Mesenteric fat pad (tissue), 1 donor: ENCODE measurements around the gene ODAD2. TPM values are rescaled to one million over a fixed set of nuclear protein-coding genes. Genes with fewer than 3 reads are reported as not detected.
"Not testable (repeated sequence)": the region's sequence is repeated elsewhere in the genome, so short reads cannot be mapped to it uniquely, and the experiment has no call there.

Experiments
- DNase-seq: peaks from one replicate; pipeline ENCODE4 v3.0.0-alpha.2; 2020; ENCODE audit warnings: low spot score
- total RNA-seq: library from RNA; stranded (reverse); fragmentation: NEBNext Ultra II Directional; extraction: Animal tissue kit (Norgen Biotek cat#: 25700); gene quantifications from one replicate; pipeline ENCODE4 v1.2.1, GENCODE V29; 2021
- donor health status: DM: yes; HTN: yes; CAD: no.

ODAD2 gene
- total RNA-seq, 1 donor from 2014 or later, result 0.22 TPM

DNA sequence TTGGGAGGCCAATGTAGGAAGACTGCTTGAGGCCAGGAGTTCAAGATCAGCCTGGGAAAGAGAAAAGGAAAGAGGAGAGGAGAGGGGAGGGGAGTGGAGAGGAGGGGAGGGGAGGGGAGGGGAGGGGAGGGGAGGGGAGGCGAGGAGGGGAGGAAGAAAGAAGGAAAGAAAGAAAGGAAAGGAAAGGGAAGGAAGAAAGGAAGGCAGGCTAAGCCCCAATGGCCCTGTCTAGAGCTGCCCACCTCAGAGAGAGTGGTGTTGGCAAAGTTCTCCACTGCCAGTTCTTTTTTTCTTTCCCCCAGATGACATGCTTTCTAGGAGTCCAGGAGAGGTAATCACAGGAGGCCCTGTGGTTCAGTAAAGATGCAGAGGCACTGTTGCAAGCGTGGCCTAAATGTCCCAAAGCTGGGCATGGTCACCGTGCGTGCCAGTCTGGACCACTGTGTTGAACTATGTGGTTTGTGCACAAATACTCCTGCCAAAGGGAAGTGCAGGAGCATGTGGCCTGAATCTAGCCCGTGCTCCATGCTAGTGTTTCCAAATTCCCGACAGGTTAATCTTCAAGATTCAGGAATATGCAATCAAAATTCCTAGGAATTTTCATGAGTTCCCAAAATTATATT, 39.7 kb downstream of the ODAD2 start:
- DNase-seq, result no peak

DNA sequence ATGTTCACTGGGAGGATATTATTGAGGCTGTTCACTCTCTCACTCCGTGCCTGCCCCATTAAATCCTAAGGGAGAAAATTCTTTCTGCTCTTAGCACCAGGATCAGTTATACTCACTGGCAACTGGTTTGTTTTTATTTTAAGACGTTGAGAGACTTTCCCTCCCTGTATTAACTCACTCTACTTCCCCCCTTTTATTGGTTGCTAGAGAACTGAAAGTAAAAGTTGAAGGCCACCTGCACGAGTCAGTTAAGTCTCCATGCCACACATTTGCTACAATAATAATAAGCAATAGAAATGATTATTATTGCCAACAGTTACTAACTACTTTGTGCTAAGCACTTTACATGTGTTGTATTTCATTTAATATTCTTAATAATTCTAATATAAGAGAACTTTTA, 40.5 kb downstream of the ODAD2 start:
- not testable (repeated sequence) for DNase-seq

DNA sequence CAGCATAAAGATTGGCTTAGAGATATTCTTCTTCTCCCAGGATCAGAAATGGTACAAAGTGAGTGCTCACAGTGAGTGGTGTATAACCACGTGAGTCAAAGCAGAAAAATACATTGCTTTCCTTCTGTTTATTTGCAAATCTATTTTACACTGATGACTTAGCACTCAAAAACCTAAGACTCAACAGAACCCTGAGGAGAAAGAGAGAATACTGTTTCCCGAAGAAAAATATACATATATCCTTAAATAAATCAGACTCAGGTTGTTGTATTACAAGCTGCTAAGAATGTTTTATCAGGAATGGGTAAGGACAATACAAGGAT, 48.7 kb downstream of the ODAD2 start:
- DNase-seq, result no peak

DNA sequence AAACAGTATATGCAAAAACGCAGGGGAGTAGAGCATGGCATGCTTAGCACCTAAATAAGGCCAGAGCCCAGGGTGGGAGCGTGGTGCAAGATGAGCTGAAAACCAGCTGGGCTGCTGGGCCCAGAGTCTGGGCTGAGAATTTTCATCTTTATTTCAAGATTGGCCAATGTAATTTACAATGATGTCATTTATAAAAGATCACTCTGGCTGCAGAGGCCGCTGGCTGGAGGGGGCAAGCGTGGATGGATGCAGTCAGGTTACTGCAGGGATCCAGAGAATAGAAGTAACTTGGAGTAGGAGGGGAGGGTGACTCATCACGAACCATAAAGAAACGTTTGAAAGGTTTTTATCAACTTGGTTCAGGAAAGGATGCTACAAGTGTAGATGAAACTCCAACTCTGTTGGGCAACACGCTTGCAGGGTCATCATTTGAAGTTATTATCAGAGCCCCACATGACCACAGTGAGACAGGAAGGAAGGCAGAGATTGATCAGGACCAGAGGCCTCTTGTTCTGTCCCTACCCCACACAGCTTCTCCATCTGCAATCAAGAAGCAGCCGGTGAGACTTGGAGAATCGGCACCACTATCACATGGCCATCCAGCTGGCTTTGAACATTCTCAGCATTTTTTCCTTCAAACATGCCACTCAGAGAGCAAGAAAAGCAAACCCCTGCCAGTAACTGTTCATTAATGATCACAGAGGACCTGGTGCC, 49.2 kb downstream of the ODAD2 start:
- DNase-seq, result no peak

DNA sequence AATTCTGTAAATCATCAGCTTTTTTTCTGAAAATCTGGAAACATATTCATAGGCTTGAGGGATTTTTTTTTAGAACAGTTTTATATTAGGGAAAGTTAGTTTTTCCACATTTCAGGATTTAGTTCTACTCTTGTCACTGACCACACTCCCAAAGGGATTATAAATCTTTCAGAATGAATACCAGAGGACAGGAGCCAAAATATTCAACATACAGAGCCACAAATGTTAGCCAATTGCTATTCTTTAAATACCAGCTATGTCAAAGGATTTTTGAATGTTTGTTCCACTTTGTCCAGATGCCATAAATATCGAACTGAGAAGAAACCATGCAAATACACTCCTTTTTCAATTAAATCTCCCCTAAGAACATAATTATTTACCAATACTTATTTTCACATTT, 50.7 kb downstream of the ODAD2 start:
- DNase-seq, result no peak

DNA sequence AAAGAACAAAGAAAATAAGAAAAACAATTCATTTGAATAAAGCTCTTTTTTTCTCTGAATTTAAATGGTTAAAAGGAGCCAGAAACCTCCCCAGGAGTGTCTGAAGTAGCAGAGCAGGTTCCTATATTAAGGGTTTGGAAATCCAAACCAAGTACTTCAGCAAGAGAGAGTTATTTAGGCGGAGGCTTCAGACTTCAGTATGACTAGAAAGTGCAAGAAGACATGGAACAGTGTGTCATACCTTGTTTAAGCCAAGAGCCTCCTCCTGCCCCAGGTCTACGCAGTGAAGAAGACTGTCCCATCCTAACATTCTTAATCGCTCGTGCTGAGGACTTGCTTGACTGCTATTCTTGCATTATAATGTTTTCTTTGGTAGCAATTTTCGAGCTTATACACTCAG, 51.3 kb downstream of the ODAD2 start:
- DNase-seq, result no peak

DNA sequence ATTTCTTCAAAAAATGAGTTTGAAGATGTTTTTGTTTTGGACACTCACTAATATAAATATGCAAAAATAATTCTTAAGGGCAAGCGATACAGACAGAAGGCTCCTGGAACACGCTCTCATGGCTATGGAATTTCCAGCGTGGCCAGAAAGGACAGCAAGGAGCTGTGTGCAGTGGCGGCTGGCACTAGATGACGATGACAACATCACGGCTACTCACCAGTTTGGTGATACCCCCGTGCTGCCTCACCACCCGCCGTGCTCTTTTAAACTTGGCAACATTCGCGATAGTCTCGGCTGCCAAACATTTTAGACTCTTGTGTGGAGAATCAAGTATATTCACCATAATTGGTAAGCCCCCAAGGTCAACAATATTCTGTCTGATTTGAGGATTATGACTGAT, 54.9 kb downstream of the ODAD2 start:
- no peak for DNase-seq

DNA sequence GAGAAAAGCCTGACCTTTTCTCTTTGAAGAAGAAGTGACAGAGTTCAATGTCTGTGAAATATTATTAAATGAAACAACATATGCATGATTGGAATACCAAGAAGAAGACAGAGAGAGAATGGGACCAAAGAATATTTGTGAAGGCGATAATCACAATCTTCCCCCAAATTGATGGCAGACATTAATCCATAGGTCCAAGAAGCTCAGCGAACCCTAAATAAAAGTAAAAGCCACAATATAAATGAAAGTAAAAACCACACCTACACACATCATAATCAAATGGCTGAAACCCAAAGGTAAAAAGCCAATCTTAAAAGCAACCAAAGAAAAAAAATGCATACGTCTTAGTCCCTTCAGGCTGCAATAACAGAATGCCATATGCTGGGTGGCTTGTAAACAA, 84.0 kb downstream of the ODAD2 start:
- DNase-seq, result no peak

DNA sequence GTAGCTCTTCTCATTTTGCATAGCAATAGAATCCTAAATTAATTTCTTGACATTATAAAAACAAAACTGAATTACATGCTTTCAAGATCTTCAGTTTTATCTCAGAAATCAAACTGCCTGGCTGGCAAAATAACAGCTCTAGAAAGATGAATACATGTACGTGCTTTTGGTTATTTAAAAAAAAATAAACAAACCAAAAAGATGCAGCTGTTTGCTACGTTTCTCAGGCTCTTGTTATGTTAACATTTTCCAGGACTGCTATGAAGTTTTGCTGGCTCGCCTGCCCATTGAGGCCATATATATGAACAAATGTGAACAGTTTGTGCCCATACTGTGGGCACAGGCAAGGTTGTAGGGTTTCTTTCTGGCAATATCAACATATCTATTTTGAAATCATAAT, 86.6 kb downstream of the ODAD2 start:
- no peak for DNase-seq

DNA sequence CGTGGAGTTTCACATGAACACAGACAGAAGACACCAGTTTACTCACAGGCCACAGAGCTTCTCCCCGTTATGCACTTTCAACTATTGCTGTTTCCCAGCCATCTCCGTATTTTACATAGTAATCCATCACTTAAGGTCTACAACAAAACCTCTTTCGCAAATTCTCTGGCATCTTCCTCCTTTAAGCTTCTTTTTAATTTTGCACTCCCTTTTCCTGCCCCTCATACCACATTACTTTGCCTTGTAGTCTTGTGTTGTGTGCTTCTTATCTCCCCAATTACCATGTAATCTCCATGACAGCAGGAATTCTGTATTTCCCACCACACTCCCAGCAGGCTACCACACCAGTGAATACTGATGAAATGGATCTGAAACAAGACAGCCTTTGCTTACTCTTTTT, 87.3 kb downstream of the ODAD2 start:
- no peak for DNase-seq

DNA sequence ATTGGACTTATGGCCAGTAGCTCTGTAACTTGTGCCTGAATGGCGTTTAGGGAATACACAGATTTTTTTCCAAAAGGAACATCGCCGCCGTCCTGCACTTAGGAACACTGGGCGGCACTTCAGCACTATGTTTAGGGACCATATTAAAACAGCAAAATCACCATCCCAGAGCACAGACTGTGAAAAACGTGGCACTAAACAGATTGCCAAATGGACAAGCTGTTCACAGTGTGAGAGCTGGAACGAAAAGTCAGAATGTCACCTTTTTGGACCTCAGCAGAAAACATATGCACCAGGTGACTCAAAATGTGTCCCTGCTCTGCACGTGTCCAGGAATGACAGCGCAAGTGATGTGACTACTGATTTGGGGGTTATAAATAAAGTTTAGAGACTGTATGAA, 87.9 kb downstream of the ODAD2 start:
- DNase-seq, result no peak

DNA sequence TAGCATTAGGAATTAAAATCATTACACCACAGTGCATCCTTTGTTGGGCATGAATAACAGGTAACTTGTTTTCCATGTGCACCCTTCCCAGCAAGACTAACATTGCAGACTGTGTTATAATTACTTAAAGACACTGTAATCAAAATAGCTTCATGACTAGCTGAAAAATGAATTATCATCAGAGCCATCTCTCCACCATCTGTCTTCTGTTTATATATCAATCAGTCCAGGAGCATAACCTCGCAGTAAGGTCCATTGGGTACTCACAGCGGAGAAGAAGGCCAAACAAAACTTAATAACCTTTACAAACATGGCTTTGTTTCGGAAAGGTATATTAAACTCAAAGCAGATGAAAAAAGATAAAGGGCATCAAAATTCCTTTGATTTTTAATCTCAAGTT, 90.6 kb downstream of the ODAD2 start:
- DNase-seq, result no peak

DNA sequence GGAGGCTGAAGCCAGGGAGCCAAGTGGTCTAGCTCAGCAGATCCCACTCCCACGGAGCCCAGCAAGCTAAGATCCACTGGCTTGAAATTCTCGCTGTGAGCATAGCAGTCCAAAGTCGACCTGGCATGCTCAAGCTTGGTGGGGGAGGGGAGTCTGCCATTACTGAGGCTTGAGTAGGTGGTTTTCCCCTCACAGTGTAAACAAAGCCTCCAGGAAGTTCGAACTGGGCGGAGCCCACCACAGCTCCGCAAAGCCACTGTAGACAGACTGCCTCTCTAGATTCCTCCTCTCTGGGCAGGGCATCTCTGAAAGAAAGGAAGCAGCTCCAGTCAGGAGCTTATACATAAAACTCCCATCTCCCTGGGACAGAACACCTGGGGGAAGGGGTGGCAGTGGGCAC, 99.4 kb downstream of the ODAD2 start:
- not testable (repeated sequence) for DNase-seq

DNA sequence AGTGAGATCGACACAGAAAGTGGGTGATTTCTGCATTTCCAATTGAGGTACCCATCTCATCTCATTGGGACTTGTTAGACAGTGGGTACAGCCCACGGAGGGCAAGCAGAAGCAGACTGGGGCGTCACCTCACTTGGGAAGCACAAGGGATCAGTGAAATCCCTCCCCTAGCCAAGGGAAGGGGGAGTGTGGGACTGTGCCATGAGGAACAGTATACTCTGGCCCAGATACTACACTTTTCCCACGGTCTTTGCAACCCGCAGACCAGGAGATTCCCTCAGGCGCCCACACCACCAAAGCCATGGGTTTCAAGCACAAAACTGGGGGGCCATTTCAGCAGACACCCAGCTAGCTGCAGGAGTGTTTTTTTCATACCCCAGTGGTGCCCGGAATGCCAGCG, 99.8 kb downstream of the ODAD2 start:
- DNase-seq, result no peak

DNA sequence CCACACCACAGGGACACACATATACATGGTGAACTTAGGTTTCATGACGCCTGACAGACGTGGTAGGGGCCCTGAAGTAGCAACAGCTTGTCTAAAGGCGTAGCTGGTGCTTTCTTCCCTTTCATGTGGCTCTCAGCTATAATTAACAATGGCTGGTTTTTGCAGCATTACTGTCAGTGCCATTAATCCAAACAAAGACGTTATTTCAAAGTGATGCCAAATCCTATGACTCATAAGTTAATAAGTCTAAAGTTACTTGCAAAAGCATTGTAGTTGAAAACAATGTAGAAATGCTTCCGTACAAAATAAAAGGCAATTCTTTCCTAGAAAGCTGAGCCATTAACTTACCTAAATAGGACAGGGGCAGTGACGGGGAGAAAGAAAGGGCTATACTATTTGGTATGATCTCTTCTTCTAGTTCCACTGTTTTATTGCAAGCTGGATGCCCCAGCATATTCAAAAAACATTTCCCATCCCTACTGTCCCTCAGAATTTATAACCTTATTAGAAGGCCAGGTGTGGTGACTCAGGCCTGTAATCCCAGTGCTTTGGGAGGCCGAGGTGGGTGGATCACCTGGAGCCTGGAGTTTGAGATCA, 105.4 kb downstream of the ODAD2 start:
- DNase-seq, result no peak

DNA sequence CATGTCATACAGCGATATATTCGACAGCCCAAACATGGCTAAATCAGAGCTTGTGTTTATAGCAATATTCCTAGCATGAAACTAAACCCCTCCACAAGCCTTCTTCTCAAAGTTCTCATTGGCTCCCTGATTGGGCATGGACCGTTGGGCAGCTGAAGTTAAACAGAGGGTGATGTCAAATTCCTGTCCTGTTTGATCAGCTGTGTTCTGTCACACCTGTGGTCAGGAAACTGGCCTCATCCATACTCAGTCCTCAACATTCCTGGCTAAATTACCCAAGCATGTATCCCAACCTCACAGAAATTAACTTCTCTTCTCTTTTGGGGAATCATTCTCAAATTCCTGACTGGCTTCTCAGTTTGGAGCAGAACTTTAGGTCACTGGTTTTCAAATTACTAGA, 107.9 kb downstream of the ODAD2 start:
- DNase-seq, result no peak

DNA sequence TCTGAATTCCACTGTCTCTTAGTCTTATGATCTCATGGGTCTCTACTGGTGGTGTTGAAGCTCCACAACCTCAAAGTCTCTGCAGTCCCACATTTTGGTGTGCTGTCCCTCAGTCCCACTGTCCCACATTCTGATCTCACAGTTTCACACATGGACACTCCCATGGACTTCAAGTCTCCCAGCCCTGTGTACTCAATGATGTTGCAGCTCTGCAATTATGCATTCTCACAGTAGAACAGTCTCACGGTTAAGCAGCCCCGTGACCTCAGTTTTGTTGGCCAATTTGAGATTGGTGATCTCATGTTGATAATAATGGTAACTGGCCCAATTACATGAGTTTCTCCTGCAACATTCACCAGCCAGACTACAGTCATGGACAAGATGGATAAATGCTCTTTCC, 109.4 kb downstream of the ODAD2 start:
- DNase-seq, result no peak

DNA sequence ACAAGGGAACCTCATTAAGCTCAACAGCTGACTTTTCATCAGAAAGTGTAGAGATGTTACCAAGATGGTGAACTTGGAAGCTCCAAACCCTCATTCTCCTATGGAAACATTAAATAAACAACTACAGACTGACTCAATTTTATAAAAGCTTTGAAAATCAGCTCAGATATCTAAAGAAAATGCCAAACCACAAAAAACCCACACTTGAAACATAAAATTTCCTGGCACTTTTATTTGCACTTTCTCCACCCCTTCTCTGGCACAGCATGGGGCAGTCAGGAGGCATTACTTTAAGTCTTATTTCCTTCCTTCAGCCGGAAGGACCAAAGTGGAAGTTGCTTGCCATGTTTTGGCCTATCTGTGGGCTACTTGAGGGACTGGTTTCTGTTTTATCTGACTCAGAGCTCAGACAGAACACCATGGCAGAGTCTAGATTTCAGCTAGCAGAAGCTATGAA, 114.7 kb downstream of the ODAD2 start:
- DNase-seq, result no peak

DNA sequence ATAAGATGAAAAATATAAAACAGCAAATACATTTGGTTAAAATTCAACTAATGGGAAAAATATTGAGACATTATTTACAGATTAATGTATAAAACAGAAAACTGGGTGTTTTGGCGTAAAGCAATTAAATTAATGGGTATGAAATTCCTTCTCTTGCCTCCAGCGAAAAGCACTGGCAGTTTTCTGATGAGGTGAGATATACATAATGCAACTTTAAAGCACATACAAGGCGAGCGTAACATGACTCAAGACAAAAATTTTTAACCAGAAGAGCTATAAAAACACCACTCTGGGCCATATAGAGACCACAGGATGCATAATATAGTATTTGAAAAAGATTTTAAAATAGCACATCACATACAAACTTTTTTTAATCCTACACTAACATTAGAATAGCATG, 120.6 kb downstream of the ODAD2 start:
- DNase-seq, result no peak

DNA sequence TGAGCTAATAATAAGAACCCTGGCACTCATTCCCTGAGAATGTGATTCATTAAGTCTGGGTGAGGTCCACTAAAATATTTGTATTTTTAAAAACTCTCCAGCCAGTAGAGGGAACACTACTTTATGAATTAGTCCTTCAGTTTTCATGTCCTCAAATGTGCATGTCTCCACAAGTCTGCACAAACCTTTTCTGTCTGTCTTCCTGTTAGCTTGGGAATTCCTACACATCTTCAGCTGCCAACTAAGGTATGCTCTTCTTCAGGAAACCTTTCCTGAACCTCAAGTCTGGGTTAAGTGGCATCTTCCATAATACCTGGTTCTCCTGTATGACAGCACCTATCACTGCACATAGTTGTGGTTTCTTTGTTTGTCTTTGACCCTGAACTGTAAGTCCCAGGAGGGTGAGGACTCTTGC, 133.7 kb downstream of the ODAD2 start:
- no peak for DNase-seq

DNA sequence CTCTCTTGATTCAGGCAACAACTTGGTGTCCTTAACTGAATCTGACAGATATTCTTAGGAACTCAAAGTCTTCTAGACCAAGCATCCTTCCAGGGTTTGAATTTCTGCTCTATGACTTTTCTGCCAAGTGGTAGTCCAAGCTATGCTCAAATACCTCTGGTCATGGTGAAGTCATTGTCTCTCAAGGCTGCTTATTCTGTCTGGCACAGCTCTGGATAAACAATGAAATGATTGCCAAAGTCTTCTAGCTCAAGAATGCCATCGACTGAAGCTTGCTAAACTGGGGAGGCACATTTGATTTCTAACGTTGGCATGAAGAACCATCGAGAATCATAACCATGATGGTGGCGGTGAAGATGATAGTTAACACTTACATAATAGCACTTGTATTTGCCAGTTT, 137.1 kb downstream of the ODAD2 start:
- DNase-seq, result no peak

DNA sequence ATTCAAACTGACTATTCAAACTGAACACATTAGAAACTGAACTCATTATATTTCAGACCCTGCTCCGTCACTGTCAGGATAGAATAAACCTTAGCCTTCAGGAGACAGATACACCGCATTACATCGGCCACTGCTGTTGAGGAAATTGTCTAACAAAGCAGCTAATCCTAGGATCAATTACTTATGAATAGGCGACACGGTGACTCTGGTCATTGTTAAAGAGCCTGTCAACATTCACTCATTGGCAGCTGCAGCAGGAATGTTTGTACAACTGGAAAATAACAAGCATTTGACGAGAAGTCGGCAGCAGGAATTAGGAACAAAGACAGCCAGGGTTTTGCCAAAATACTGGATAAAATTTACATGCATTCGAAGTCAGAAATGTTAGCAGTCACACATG, 141.3 kb downstream of the ODAD2 start:
- DNase-seq, result no peak

DNA sequence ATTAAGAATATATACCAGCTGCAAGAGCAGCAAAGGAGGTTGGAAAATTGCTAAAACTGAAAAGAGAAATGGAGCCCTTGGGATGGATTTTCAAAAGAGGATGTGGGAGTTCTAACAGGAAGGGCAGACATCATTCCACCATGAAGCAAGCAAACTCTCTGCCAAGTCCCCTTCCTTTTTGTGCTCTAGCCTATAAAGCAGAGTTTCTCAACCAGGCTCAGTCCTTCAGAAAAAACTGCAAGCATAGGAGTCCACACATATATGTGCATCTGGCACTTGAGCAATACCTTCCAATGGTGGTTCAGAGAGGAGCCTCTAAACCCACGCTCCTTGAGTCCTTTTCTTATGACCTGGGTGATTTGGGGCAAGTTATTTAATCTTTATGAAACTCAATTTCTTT, 154.7 kb downstream of the ODAD2 start:
- DNase-seq, result no peak
